ENCODE measurements around the gene BANP.
"Not testable (repeated sequence)": the region's sequence is repeated elsewhere in the genome, so short reads cannot be mapped to it uniquely, and the experiment has no call there.

Gene BANP

GRCh38 chr16:88026964-88027938, 76.0 kb downstream of the BANP start:
- no peak overlapping the region for H3K4me3 ChIP-seq (ENCODE audit: low read depth, low read length)

- H3K4me3 ChIP-seq (ENCODE audit: low read depth, low read length): not testable (repeated sequence)
Observed at GRCh38 chr16:88028177-88028930, 77.1 kb downstream of the BANP start.

GRCh38 chr16:88030498-88030897, 79.3 kb downstream of the BANP start:
- no peak overlapping the region for H3K4me3 ChIP-seq (ENCODE audit: low read depth, low read length)

GRCh38 chr16:88030961-88031360, 79.7 kb downstream of the BANP start:
- H3K4me3 ChIP-seq (ENCODE audit: low read depth, low read length): not testable (repeated sequence)

DNA sequence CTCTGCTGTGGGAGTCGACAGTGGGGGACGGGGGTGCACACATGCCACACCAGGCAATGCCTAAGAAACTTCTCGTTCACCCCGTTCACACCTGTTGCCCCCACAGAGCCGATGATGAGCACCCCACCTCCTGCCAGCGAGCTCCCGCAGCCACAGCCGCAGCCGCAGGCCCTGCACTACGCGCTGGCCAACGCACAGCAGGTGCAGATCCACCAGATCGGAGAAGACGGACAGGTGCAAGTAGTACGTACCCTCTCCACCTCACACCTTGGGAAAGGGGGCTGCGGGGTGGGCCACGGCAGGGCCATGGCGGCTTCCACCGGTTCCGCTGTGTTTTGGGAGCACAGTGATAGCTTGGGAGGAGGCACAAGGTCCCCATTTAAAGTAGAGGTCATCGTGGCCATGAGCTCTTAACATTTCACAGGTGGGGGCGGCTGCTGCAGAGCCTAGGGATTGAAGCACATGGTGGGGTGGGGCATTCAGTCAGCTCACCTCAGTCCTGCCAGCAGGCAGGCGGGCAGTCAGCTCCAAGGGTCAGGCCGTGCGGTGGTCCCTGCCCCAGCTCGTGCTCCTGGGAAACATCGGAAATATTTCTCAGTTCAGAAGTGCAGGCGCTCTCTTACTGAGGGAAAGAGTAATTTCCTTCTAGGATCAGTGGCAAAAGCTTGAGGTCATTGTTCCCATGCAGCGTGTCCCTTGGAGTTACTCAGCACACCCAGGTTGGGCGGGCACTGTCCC, 81.9 kb downstream of the BANP start:
- not testable (repeated sequence) for H3K4me3 ChIP-seq (ENCODE audit: low read depth, low read length)

GRCh38 chr16:88034770-88035169, 83.5 kb downstream of the BANP start:
- no peak overlapping the region for H3K4me3 ChIP-seq (ENCODE audit: low read depth, low read length)

DNA sequence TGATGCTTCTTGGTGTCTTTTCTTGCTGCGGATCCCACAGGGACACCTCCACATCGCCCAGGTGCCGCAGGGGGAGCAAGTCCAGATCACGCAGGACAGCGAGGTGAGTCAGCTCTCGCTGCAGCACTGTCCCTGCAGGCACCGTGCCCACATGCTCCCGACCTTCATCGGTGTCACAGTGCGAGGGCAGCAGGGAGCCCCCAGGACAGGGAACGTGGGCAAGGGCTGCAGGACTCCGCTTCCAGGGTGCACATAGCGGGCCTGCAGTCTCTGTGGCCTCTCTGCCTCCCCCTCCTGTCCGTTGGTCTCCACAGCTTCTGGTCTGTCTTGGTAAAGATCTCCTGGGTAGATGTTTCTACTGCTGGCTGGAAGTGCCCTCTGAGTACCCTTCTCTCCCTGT, 84.1 kb downstream of the BANP start:
- H3K4me3 ChIP-seq (ENCODE audit: low read depth, low read length): no peak overlapping the region

- not testable (repeated sequence) for H3K4me3 ChIP-seq (ENCODE audit: low read depth, low read length)
Observed at GRCh38 chr16:88035884-88036639, 84.8 kb downstream of the BANP start.

- not testable (repeated sequence) for H3K4me3 ChIP-seq (ENCODE audit: low read depth, low read length)
Observed at GRCh38 chr16:88036640-88036996, 85.4 kb downstream of the BANP start.

DNA sequence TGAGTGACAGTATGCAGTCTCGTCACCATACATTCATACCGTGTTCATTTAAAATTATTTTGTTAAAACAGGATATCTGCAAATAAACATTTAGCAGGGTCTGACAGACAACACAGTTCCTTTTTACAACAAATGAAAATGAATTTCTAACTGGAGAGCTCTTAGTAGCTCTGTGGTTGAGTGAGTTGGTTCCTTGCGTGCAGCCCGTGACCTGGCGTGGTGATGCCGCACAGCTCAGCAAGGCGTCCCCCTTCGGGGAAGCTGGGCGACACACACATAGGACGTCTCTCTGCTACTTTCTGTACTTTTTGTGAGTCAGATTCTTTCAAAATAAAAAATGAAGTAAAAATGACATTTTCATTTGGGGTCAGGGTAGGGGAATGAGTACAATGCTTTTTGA, 86.1 kb downstream of the BANP start:
- not testable (repeated sequence) for H3K4me3 ChIP-seq (ENCODE audit: low read depth, low read length)

- not testable (repeated sequence) for H3K4me3 ChIP-seq (ENCODE audit: low read depth, low read length)
Observed at GRCh38 chr16:88037876-88038525, 86.8 kb downstream of the BANP start.

DNA sequence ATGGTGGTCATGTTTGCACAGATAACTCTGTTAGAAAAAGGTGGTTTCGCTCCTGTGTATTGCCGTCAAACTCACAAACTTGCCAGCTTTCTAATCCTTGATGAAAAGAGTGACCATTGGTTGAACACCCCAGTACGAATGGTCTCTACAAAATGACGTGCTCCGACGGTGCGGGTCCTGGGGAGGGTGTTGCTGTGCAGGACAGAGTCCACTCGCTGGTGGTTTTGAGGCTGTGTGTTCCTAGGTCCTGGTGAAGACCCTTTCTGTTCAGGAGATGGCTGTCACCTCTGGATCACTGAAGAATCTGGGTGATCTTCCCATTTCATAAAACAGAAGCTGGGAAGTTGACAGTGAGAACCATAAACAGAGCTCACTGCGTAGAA, 87.3 kb downstream of the BANP start:
- H3K4me3 ChIP-seq (ENCODE audit: low read depth, low read length): not testable (repeated sequence)

GRCh38 chr16:88039591-88039990, 88.4 kb downstream of the BANP start:
- H3K4me3 ChIP-seq (ENCODE audit: low read depth, low read length): no peak overlapping the region

DNA sequence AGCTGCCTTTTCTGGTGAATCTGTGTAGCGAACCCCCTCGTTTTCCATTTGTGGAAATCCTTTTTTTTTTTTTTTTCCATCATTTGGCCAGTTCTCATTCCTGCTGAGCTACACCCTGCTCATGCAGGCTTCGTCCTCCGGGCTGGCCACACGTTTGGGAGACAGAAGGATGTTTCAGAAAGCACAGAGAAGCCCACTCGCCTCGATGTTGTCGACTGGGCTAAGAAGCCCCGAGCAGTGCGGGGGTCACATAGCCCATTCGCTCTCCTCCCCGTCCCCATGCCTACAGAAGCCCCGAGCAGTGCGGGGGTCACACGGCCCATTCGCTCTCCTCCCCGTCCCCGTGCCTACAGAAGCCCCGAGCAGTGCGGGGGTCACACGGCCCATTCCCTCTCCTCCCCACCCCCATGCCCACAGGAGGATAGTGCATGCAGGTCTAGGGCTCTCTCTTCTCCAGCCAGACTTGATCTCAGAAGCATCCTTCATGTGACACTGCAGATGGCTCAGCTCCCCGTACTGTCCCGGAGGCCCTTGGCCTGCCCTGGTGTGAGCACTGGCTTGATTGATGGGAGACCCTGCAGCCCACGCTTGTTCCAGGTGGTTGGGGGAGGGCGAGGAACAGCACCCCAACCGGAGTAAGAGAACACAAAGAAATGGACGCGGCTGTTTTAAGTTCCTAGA, 89.1 kb downstream of the BANP start:
- not testable (repeated sequence) for H3K4me3 ChIP-seq (ENCODE audit: low read depth, low read length)

DNA sequence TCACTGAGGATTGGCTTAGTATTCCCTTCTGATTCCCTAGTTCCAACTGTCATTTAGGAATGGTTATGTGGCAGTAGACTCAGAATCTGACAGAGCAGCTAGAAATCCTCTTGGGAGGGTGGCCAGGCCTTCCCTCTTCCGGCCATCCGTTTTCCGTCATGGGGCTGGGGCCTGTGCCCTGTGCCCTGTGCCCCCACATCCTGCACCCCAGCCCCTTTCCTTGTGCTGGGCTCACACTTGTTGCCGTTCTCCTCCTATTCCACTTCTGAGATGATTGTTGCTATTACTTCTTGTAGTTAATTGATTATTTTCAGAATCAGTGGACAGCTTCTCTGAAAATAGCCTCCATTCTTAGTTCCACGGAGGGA, 89.6 kb downstream of the BANP start:
- not testable (repeated sequence) for H3K4me3 ChIP-seq (ENCODE audit: low read depth, low read length)

DNA sequence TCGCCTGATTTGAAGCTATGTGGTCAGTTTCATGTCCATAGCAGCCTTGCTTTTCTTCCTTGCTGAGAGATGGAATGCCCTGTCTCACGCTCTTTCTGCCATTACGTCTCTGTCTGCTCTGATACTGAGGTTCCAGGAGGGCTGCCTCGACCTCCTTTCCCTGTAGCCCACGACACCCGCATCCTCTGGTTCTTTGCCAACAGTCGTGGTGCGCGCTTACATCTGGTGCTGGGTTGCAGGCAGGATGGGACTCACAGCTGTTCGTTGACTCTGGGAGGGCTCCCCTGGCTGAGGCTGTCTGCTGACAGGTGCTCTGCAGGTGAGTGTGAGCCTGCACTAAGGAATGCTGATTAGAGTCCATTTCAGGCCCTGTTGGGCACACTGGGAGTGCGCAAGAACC, 90.3 kb downstream of the BANP start:
- not testable (repeated sequence) for H3K4me3 ChIP-seq (ENCODE audit: low read depth, low read length)

DNA sequence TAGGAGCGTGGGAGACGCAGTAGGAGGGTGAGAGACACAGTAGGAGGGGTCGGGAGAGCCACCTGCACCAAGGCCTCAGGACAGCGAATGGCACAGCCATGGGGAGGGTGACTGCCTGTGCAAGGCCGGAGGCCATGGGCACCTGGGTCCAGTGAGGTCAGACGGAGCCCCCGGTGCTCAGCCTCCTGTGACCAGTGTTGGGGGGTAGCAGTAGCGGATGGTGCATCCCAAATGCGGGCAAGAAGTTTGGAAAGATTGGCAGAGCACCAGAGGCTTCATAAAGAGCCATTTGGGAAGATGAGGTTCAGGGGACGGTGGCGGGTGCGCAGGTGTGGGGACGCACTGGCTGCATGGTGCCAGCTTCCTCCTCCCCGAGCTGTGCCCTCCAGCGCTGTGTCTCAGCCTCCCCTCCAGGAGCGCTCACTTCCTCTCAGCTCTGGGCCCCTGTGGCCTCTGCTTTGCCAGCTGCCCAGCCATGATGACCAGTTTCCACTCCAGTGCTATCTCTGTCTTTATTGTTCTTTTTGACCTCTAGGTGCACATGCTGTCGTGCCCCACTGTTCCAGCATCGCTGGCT, 90.8 kb downstream of the BANP start:
- not testable (repeated sequence) for H3K4me3 ChIP-seq (ENCODE audit: low read depth, low read length)

- not testable (repeated sequence) for H3K4me3 ChIP-seq (ENCODE audit: low read depth, low read length)
Observed at GRCh38 chr16:88043208-88043910, 92.1 kb downstream of the BANP start.

DNA sequence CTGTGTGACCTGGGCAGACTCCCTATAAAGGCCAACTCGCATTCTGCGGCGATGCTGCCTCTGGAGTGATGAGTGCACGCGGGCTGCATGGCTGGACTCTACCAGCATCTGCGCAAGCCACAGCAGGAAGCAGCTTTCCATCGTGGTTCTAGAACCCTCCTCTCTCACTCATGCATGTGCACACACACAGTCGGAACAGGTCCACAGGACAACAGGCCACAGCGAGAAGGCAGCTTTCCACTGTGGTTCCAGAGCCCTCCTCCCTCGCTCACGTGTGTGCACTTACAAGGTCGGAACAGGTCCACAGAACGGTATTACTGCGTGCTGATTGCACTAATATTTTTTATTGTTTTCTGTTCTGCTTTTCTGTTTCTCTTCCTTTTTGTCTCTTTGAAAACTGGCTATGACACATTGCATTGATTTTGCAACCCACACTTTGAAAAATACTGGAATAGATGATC, 92.9 kb downstream of the BANP start:
- not testable (repeated sequence) for H3K4me3 ChIP-seq (ENCODE audit: low read depth, low read length)
